LNCaP clone FGC (cell line): ENCODE results near the gene TTC23.

Experiments used
- DNase-seq: peaks from one replicate; pipeline ENCODE4 v3.0.0-alpha.2; 2011; ENCODE audit warnings: low read depth
- H3K4me3 ChIP-seq: 2 replicates; pipeline ENCODE4 v1.5.1; 2011; ENCODE audit warnings: mild to moderate bottlenecking, low read depth, low read length, control low read depth
- CTCF ChIP-seq: IDR thresholded peaks from 2 replicates; pipeline ENCODE4 v1.5.1; 2012; ENCODE audit warnings: mild to moderate bottlenecking; ENCODE audit not compliant: control insufficient read depth, insufficient read depth; ENCODE audit errors: extremely low read depth

The TTC23 gene

GRCh38 chr15:99143242-99143641 is 106.1 kb downstream of the TTC23 start:
- TF ChIP-seq CTCF, result no peak
- no peak overlapping the region for H3K4me3 ChIP-seq
- DNase-seq, result no peak

- H3K4me3 ChIP-seq, result no peak overlapping the region
- DNase-seq, result no peak
- TF ChIP-seq CTCF, result no peak
Observed at GRCh38 chr15:99142562-99142961, 106.8 kb downstream of the TTC23 start.

GRCh38 chr15:99141943-99142342 is 107.4 kb downstream of the TTC23 start:
- no peak overlapping the region for H3K4me3 ChIP-seq
- DNase-seq, result no peak
- no peak for TF ChIP-seq CTCF

GRCh38 chr15:99140590-99140989 is 108.8 kb downstream of the TTC23 start:
- no peak for TF ChIP-seq CTCF
- H3K4me3 ChIP-seq, result no peak overlapping the region
- DNase-seq, result no peak

GRCh38 chr15:99139276-99139675 is 110.1 kb downstream of the TTC23 start:
- no peak for DNase-seq
- no peak for TF ChIP-seq CTCF
- H3K4me3 ChIP-seq, result no peak overlapping the region

- no peak overlapping the region for H3K4me3 ChIP-seq
- no peak for DNase-seq
- TF ChIP-seq CTCF, result no peak
Observed at GRCh38 chr15:99138491-99138982, 110.8 kb downstream of the TTC23 start.

- DNase-seq, result no peak
- no peak overlapping the region for H3K4me3 ChIP-seq
- TF ChIP-seq CTCF, result no peak
Observed at GRCh38 chr15:99137877-99138276, 111.5 kb downstream of the TTC23 start.
